Kidney epithelial cell (primary cell): ENCODE data around the gene OR52B4. TPM values are rescaled to one million over a fixed set of nuclear protein-coding genes. Genes with fewer than 3 reads are reported as not detected.
A peak's percentile ranks its signal among the peaks of the same experiment; 100 is the strongest.
"Not testable (repeated sequence)": the region's sequence is repeated elsewhere in the genome, so short reads cannot be mapped to it uniquely, and the experiment has no call there.

Experiments used
- DNase-seq: peaks from one replicate; pipeline ENCODE4 v3.0.0-alpha.2; 2010; ENCODE audit warnings: low read depth
- H3K27me3 ChIP-seq: 2 replicates; pipeline ENCODE4 v1.6.0; 2011; ENCODE audit warnings: low read length; ENCODE audit not compliant: control insufficient read depth, insufficient read depth
- H3K36me3 ChIP-seq: 2 replicates; pipeline ENCODE4 v1.5.1; 2011; ENCODE audit warnings: low read length; ENCODE audit not compliant: control insufficient read depth, insufficient read depth
- H3K4me3 ChIP-seq: 2 replicates; pipeline ENCODE4 v1.5.1; 2011; ENCODE audit warnings: low read depth, mild to moderate bottlenecking, control low read depth, low read length
- CTCF ChIP-seq: IDR thresholded peaks from 2 replicates; pipeline ENCODE4 v1.5.1; 2011; ENCODE audit warnings: mild to moderate bottlenecking, moderate library complexity, low read length, control low read depth, inconsistent platforms; ENCODE audit not compliant: insufficient read depth, poor library complexity, severe bottlenecking
- total RNA-seq: library from RNA; depleted of rRNA; stranded (reverse); fragments of >200 nt; gene quantifications from 2 replicates; pipeline ENCODE4 v1.2.3, GENCODE V29; 2015

The OR52B4 gene
- not detected in 2 replicates for total RNA-seq

- DNase-seq, result no peak
- Histone ChIP-seq H3K36me3 (no peaks in the 10 kb centered on the region), H3K27me3 (no peaks in the 10 kb centered on the region), H3K4me3 (no peak within 1 kb of the TSS)
- no peak for TF ChIP-seq CTCF
Observed at GRCh38 chr11:4368286-4368685, at the start of gene OR52B4. Gene OR52B4, minus strand, starts transcription at chr11:4368386. Its CDS starts 91 bp downstream, at chr11:4368295.

DNA sequence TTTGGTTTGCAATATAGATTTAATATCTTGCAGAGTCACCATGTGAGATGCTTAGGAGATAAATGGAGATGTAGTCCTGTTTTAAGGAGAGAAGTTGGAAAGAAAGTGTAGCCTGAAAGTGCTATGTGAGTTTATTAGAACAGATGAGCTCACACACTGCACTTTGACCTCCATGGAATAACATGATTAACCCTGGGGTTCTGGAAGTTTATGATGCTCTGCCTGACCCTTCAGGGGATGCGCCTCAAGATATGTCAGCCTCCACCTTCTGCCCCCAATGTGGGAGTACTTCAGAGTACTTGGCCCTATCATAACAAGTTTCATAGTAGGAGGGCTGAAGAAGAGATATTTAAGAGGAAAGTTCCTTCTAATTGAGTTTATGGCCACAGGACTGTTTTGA lies 48.6 kb upstream of the OR52B4 start:
- no peaks in the 10 kb centered on the region for H3K27me3 ChIP-seq
- no peak for DNase-seq
- no peaks in the 10 kb centered on the region for H3K36me3 ChIP-seq
- TF ChIP-seq CTCF, result no peak
- H3K4me3 ChIP-seq, result no peak overlapping the region

DNA sequence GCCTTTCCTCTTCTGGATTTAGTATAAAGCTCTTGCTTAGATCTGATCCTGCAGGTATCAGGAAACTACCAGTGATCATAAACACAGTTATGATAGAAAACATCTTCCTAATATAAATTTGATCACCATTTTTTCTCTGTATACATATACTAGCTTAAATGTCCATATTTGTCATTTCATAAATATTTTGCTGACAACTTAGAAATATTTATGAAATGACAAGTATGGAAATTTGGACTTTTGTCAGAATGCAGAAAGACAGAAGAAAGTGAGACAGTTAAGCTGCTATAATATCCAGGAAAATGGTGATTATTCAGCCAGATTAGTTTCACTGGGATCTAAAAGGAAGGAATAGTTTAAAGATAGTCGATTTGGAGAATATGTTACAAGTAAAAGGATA lies 48.1 kb upstream of the OR52B4 start:
- Histone ChIP-seq H3K36me3 (no peaks in the 10 kb centered on the region), H3K4me3 (no peak overlapping the region), H3K27me3 (no peaks in the 10 kb centered on the region)
- DNase-seq, result no peak
- TF ChIP-seq CTCF, result no peak

GRCh38 chr11:4406206-4406605 lies 38.0 kb upstream of the OR52B4 start:
- DNase-seq, H3K27me3 ChIP-seq, H3K36me3 ChIP-seq, H3K4me3 ChIP-seq: not testable (repeated sequence)

DNA sequence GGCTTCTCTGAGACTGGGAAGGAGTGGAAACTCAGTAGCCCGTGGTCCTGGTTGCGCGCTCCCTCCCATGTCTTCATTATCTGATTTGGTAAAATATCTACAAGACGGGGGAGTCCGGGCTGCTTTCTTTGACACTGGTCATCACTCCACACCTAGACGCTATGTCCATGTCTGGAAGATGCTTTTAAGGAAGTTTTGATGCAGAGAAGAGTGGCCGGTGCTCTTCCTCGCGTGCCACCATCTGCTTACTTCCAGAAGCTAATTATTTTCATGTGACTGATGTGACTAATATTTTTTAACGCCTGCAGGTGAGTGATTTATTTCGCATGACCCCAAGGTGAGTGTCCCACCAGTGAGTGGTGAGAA lies 25.7 kb upstream of the OR52B4 start:
- Histone ChIP-seq H3K27me3 (no peaks in the 10 kb centered on the region), H3K4me3 (peak overlapping the region; percentile 88), H3K36me3 (peaks cover 2% of the 10 kb centered on the region)
- DNase-seq, result no peak
- TF ChIP-seq CTCF, result no peak

GRCh38 chr11:4393209-4393857 lies 25.1 kb upstream of the OR52B4 start, which contains the start of gene TRIM21:
Gene TRIM21, minus strand, starts transcription at chr11:4393702. Its CDS starts 3,293 bp downstream, at chr11:4390409.
- H3K4me3 ChIP-seq, result peak within 1 kb of the TSS; percentile 88
- no peak for TF ChIP-seq CTCF
- peaks cover 3% of the 10 kb centered on the region for H3K36me3 ChIP-seq
- DNase-seq, result peak; percentile 52
- no peaks in the 10 kb centered on the region for H3K27me3 ChIP-seq
